GM23338 (cell line): Measurements from ENCODE around the gene CEACAM7. TPM values are rescaled to one million over a fixed set of nuclear protein-coding genes. Genes with fewer than 3 reads are reported as not detected.

Source experiments
- ATAC-seq: fragments of 200-7000 bp; cut with Tn5 transposase; 3 replicates; pipeline ENCODE4 v1.9.1; 2020
- DNase-seq: peaks from one replicate; pipeline ENCODE4 v3.0.0-alpha.2; 2015; ENCODE audit warnings: low spot score
- H2AFZ ChIP-seq: fragments of 200-600 bp; sonication (generic); 2 replicates; pipeline ENCODE4 v1.8.0; 2016; ENCODE audit warnings: antibody characterized with exemption, mild to moderate bottlenecking, moderate library complexity
- H3F3A ChIP-seq: fragments of 200-600 bp; sonication (generic); replicated peaks from 2 replicates; pipeline ENCODE4 v1.8.0; 2017; ENCODE audit warnings: antibody characterized with exemption, mixed run types, low read depth
- H3K27ac ChIP-seq: fragments of 200-600 bp; sonication (generic); 2 replicates; pipeline ENCODE4 v1.6.1; 2016; ENCODE audit warnings: low read depth
- H3K27me3 ChIP-seq: fragments of 200-600 bp; sonication (generic); 2 replicates; pipeline ENCODE4 v1.8.0; 2016; ENCODE audit warnings: mild to moderate bottlenecking, mixed run types, moderate library complexity; ENCODE audit not compliant: insufficient read depth
- H3K36me3 ChIP-seq: fragments of 200-600 bp; sonication (generic); 2 replicates; pipeline ENCODE4 v1.8.0; 2016; ENCODE audit warnings: mild to moderate bottlenecking; ENCODE audit not compliant: insufficient read depth
- H3K4me1 ChIP-seq: fragments of 200-600 bp; sonication (generic); 2 replicates; pipeline ENCODE4 v1.8.0; 2016; ENCODE audit warnings: mild to moderate bottlenecking, moderate library complexity; ENCODE audit not compliant: insufficient read depth
- H3K4me2 ChIP-seq: fragments of 200-600 bp; sonication (generic); 2 replicates; pipeline ENCODE4 v1.7.1; 2017; ENCODE audit warnings: mixed run types
- H3K4me3 ChIP-seq: fragments of 200-600 bp; sonication (generic); 2 replicates; pipeline ENCODE4 v1.6.1; 2016; ENCODE audit warnings: mixed run types
- H3K79me2 ChIP-seq: fragments of 200-600 bp; sonication (generic); replicated peaks from 2 replicates; pipeline ENCODE4 v1.8.0; 2017; ENCODE audit warnings: mild to moderate bottlenecking; ENCODE audit not compliant: insufficient read depth
- H3K9me2 ChIP-seq: fragments of 200-600 bp; sonication (generic); 2 replicates; pipeline ENCODE4 v1.8.0; 2017; ENCODE audit not compliant: insufficient read depth
- H4K20me1 ChIP-seq: fragments of 200-600 bp; sonication (generic); replicated peaks from 2 replicates; pipeline ENCODE4 v1.8.0; 2017; ENCODE audit warnings: mild to moderate bottlenecking; ENCODE audit not compliant: insufficient read depth
- H3K27ac Mint-ChIP-seq: 2 replicates; pipeline ENCODE4 v1.8.0; 2020; ENCODE audit warnings: inconsistent platforms, mild to moderate bottlenecking, moderate library complexity, mixed read lengths
- H3K27me3 Mint-ChIP-seq: 3 replicates; pipeline ENCODE4 v1.8.0; 2022; ENCODE audit warnings: low read depth, mild to moderate bottlenecking, moderate library complexity, mixed read lengths, inconsistent platforms; ENCODE audit not compliant: insufficient read depth, poor library complexity
- H3K36me3 Mint-ChIP-seq: 3 replicates; pipeline ENCODE4 v1.8.0; 2021; ENCODE audit warnings: low read depth, mild to moderate bottlenecking, inconsistent platforms, moderate library complexity, mixed read lengths
- H3K4me1 Mint-ChIP-seq: 3 replicates; pipeline ENCODE4 v1.8.0; 2020; ENCODE audit warnings: mild to moderate bottlenecking, inconsistent platforms, mixed read lengths
- H3K4me3 Mint-ChIP-seq: 3 replicates; pipeline ENCODE4 v1.8.0; 2021; ENCODE audit warnings: moderate library complexity, mild to moderate bottlenecking, inconsistent platforms, mixed read lengths
- H3K9me3 Mint-ChIP-seq: 3 replicates; pipeline ENCODE4 v1.8.0; 2020; ENCODE audit warnings: moderate library complexity, mild to moderate bottlenecking, inconsistent platforms, mixed read lengths
- EZH2 ChIP-seq: fragments of 200-600 bp; sonication (generic); IDR thresholded peaks from one replicate; pipeline ENCODE4 v1.8.0; 2017; ENCODE audit warnings: antibody characterized with exemption, mild to moderate bottlenecking, low read depth; ENCODE audit not compliant: unreplicated experiment
- EZH2phosphoT487 ChIP-seq: fragments of 200-600 bp; sonication (generic); IDR thresholded peaks from one replicate; pipeline ENCODE4 v1.8.1; 2018; ENCODE audit warnings: antibody characterized with exemption; ENCODE audit not compliant: unreplicated experiment
- JUNB ChIP-seq: IDR thresholded peaks from one replicate; pipeline ENCODE4 v1.6.1; 2016; ENCODE audit warnings: antibody characterized with exemption; ENCODE audit not compliant: unreplicated experiment
- STAT1 ChIP-seq: IDR thresholded peaks from one replicate; pipeline ENCODE4 v1.6.1; 2016; ENCODE audit warnings: antibody characterized with exemption; ENCODE audit not compliant: unreplicated experiment
- ZNF114 ChIP-seq: fragments of 250-450 bp; sonication (Bioruptor Pico); IDR thresholded peaks from 2 replicates; pipeline ENCODE4 v1.5.0; 2020; ENCODE audit warnings: mild to moderate bottlenecking, moderate library complexity
- ZNF462 ChIP-seq: fragments of 250-450 bp; sonication (Bioruptor Pico); IDR thresholded peaks from 2 replicates; pipeline ENCODE4 v1.5.0; 2020; ENCODE audit warnings: mild to moderate bottlenecking, moderate library complexity
- polyA plus RNA-seq: library from polyadenylated mRNA; unstranded; fragments of >200 nt; fragmentation: Nextera tagmentation; extraction: Ambion mirVana; gene quantifications from 2 replicates; pipeline ENCODE4 v1.2.1, GENCODE V29; 2016
- total RNA-seq: library from RNA; depleted of rRNA; stranded (reverse); fragments of >200 nt; shearing (Covaris generic); gene quantifications from 2 replicates; pipeline ENCODE4 v1.2.3, GENCODE V29; 2014
- TF ChIP-seq, protein P1 (sequence below), 2 experiments: fragments of 200-600 bp in 1 of 2; sonication (generic) in 1 of 2; conservative IDR thresholded peaks; 2 replicates each; pipeline versions ENCODE4 v1.5.1 to v1.6.1; 2016 to 2017; ENCODE audit warnings: antibody characterized with exemption in 2 of 2, low read depth in 2 of 2, mild to moderate bottlenecking in 2 of 2, moderate library complexity in 1 of 2

Gene CEACAM7
- total and polyA plus RNA-seq, 2 experiments from 2014 or later, result 0.24 TPM; not detected in 1

DNA sequence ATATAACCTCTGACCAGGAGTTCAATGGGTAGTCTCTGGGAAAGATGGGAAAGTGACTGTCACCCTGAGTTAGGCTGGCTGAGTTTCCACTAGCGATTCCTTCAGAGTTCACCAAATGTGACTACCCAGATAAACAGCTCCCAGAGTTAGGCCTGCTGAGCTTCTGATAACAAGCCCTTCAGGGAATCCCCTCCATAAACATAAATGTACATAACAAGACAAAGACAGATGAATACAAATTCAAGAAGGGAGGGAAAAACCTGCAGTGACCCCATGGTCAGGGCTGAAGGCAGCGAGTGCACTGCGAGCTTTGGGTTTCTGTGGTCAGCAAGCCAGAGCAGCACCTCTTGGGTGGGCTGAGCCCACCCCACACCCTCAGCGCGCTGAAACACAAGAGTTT, 35.8 kb downstream of the CEACAM7 start:
- H3K9me2 ChIP-seq, result peaks cover 10% of the 10 kb centered on the region; the same call in 1 of the 2 replicates
- no peaks in the 10 kb centered on the region for H3F3A ChIP-seq
- H4K20me1 ChIP-seq, result no peaks in the 10 kb centered on the region
- H3K4me1 Mint-ChIP-seq, result peaks cover 26% of the 10 kb centered on the region
- ATAC-seq (peak; percentile 56), DNase-seq (peak; percentile 3)
- H3K79me2 ChIP-seq, result no peaks in the 10 kb centered on the region
- H3K27me3 ChIP-seq, result no peaks in the 10 kb centered on the region
- no peak overlapping the region for H2AFZ ChIP-seq
- peaks cover 4% of the 10 kb centered on the region; the same call in 2 of the 3 replicates for H3K9me3 Mint-ChIP-seq
- peak overlapping the region; percentile 63 for H3K4me2 ChIP-seq
- no peaks in the 10 kb centered on the region for H3K36me3 ChIP-seq
- peaks cover 12% of the 10 kb centered on the region for H3K27me3 Mint-ChIP-seq
- peaks cover 3% of the 10 kb centered on the region; the same call in 1 of the 3 replicates for H3K36me3 Mint-ChIP-seq
- TF ChIP-seq EZH2 (no peak), EZH2phosphoT487 (no peak), STAT1 (no peak), JUNB (no peak), ZNF114 (CRISPR knock-in tag) (no peak), ZNF462 (no peak)
- TF ChIP-seq, protein P1, sequence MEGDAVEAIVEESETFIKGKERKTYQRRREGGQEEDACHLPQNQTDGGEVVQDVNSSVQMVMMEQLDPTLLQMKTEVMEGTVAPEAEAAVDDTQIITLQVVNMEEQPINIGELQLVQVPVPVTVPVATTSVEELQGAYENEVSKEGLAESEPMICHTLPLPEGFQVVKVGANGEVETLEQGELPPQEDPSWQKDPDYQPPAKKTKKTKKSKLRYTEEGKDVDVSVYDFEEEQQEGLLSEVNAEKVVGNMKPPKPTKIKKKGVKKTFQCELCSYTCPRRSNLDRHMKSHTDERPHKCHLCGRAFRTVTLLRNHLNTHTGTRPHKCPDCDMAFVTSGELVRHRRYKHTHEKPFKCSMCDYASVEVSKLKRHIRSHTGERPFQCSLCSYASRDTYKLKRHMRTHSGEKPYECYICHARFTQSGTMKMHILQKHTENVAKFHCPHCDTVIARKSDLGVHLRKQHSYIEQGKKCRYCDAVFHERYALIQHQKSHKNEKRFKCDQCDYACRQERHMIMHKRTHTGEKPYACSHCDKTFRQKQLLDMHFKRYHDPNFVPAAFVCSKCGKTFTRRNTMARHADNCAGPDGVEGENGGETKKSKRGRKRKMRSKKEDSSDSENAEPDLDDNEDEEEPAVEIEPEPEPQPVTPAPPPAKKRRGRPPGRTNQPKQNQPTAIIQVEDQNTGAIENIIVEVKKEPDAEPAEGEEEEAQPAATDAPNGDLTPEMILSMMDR (conservative IDR thresholded peaks at IDR 0.05; ENCODE audit: low read depth in 2 of 2), result no peak
- H3K4me3 ChIP-seq, result no peak overlapping the region
- H3K4me1 ChIP-seq, result peaks cover 18% of the 10 kb centered on the region
- H3K27ac ChIP-seq, result no peak overlapping the region
- H3K4me3 Mint-ChIP-seq, result no peak overlapping the region
- no peak overlapping the region for H3K27ac Mint-ChIP-seq
